HG03521 (cell line): ENCODE measurements around the gene TFF2.

Experiments
- ATAC-seq: cut with Tn5 transposase; IDR thresholded peaks from one replicate; pipeline ENCODE4 v1.9.1; 2021; ENCODE audit warnings: mild to moderate bottlenecking, moderate library complexity; ENCODE audit not compliant: unreplicated experiment

Gene TFF2

GRCh38 chr21:42366292-42367010 lies 15.7 kb upstream of the TFF2 start, which contains the start of gene TFF1:
TFF1 (minus strand) TSS chr21:42366535; CDS start chr21:42366495, 40 bp downstream.
- ATAC-seq = no peak

DNA sequence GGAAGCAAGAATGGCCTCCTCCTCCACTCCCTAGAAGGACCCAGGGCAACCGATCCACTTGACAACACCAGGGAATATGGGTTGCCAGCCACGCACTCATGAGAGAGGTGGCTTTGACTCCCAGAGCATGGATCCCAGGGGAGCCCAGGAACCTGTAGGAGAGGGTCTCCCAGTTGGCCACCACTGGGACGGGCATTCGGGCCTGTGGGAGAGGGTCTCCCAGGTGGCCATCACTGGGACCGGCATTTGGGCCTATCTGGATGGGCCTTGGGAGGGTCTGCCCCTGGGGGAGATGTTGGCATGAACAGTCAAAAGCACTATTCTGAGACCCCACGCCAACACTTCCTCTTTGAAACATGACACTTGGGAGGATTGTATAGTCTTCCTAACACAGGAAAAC lies 15.0 kb upstream of the TFF2 start:
- ATAC-seq = no peak

DNA sequence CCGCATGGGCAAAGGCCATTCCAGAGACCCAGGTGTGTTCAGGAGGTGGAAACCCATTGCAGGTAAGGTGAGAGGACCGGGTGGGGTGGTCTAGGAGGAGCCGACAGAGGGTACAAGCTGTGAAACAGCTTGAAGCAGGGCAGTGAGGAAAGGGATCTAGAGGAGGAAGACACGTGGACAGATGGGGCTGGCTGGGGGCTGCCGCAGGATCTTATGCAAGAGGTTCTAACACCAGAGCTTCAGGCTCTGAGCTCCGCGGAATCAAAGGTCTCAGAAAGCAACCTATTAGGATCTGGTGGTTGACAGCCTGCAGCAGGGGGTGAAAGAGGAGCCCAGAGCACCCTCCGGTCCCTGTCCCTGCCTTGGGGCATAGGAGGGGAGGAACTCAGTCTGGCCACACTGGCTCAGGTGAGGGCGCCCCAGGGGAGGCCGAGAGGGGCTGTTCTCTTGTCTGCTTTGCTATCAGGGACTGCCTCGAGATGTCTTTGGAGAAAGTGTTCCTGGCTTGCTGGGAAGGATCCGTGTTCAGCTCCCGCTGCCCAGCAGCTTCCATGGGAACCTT lies 13.6 kb upstream of the TFF2 start:
- ATAC-seq = no peak

DNA sequence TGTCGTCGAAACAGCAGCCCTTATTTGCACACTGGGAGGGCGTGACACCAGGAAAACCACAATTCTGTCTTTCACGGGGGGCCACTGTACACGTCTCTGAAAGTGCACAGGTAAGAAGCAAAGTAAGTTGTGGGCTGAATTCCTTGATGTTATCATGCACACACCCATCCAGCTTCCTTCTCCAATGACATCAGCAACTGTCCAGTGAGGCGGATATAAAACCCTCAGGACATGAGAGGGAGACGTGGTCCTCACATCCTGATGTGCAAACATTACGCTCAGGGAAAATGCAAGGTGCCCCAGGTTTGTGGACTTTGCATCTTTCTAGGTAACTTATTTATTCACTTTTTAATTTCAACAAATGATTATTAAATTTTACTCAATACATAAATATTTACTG lies 12.5 kb upstream of the TFF2 start:
- no peak for ATAC-seq

DNA sequence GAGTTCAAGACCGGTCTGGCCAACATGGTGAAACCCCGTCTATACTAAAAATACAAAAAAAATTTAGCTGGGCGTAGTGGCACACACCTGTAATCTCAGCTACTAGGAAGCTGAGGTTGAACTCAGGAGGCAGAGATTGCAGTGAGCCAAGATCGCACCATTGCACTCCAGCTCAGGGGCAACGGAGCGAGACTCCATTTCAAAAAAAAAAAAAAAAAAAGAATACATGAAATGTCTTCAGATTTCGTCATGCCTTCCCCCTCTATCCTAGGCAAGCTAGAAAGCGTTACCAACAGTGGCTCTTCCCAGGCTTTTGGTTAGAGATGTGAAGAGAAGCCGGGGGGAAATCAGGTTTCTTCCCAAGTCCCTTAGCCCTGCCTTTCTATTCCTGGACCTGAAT lies 11.9 kb upstream of the TFF2 start:
- ATAC-seq = no peak

- ATAC-seq = no peak
Measured at GRCh38 chr21:42362198-42362597, 11.4 kb upstream of the TFF2 start.

- no peak for ATAC-seq
Measured at GRCh38 chr21:42361286-42361685, 10.5 kb upstream of the TFF2 start.

GRCh38 chr21:42360317-42360716 lies 9.5 kb upstream of the TFF2 start:
- no peak for ATAC-seq

DNA sequence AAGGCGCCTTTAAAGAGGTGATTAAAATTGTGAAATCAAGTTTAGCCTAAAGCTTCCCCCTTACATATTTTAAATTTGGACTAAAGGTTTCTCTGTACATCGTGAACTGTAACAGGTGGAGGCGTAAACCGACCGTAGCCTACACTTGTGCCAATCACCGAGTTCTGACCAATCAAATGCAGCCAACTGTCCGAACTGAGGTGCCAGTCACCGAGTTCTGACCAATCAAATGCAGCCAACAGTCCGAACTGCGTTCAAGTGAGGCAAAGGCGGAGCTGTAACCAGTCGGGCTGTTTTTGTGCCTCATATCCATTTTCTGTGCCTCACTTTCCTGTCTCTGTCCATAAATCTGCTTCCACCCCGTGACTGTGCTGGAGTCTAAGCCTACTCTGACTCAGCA lies 8.1 kb upstream of the TFF2 start:
- no peak for ATAC-seq

- no peak for ATAC-seq
Measured at GRCh38 chr21:42358261-42358660, 7.5 kb upstream of the TFF2 start.

DNA sequence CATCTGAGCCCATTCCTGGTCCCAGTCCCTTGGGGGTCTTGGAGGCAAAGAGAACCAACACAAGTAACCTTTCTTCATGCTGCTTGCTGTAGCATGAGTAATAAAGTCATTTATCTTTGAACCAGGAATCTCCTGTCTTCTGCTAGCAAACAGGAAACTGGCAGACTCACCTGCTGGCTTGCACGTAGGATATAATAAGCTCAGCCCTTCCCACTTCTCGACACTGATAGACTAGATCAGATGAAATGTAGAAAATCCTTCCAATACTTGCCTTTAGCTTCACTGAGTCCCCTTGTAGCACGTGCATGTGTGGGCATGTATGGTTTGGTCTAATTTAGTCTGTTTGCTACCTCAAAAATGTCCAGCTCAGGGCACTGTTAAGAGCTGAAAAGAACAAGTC lies 6.5 kb upstream of the TFF2 start:
- ATAC-seq = no peak

DNA sequence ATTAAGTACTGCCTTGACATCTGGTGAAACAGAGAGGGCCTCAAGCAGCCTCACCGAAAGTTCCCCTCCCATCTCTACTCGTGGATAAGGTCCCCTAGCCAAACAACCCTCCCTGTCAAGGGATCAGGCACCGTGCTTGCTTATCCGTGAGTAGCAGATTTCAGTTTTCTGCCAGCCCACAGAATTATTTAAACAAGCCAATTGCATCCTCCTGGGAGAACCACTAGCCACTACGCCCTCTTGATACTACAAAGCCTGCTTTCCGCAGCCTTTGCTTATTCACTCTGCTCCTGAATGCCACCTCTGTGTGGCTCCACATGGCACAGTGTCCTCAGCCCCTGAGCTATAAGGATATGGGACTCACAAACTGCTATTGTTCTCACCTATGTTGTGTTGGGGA lies 5.9 kb upstream of the TFF2 start:
- ATAC-seq = no peak

DNA sequence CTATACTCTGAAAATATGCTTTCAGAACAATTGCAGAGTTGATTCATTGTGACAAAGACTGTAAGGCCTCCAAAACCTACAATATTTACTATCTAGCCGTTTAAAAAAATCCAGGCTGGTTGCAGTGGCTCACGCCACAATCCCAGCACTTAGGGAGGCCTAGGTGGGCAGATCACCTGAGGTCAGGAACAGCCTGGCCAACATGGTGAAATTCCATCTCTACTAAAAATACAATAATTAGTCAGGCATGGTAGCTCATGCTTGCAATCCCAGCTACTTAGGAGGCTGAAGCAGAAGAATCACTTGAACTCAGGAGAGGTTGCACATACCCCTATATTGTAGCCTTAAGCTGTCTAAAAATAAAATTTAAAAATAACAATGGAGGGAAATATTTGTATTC lies 5.3 kb upstream of the TFF2 start:
- ATAC-seq = no peak

DNA sequence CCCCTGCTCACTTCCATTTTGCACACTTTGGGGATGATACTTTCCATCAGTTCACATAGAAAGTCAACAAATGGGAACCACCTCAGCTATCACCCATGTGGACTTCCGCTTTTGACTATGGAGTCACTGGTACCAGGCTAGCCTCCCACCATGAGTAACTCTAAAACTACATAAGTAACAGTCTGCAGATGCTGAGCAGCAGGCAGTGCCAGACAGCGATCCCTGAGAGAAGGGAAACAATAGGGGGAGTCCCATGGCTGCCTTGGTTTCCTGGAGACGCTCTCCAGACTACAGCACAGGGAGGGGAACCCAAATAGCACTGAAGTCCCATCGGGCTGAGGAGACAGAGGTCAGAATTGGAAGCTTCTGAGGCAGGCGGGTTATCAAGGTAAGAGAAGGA lies 2.8 kb upstream of the TFF2 start:
- ATAC-seq = no peak

DNA sequence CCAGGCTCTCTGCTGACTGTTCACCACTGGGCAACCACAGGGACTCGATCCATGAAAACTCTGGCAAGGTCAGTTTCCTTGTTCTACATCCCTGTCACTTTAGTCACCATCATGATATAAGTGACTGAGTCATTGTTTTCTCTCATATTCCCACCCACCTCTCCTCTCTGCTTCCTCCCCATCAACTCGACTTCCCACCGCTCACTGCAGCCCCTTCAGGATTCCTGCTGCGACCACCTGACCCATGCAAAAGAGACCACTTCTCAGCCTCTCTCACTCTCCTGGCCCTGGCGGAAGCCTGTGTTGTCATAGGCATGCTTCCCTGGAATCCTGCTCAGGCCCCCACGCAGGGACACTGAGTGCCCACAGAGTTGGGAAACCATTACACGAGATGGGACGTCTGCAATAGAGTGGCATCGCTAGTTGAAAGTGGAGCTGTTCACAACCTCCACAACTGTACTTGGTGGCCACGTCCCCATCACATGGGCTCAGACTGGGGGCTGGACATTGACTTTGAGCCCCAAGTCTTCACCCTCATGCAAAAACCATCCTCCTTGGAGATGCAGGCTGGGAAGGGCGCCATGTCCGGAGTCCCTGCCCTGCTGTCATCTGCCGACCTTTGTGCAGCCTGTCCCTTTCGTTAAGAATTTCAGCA lies 1.8 kb upstream of the TFF2 start:
- no peak for ATAC-seq

DNA sequence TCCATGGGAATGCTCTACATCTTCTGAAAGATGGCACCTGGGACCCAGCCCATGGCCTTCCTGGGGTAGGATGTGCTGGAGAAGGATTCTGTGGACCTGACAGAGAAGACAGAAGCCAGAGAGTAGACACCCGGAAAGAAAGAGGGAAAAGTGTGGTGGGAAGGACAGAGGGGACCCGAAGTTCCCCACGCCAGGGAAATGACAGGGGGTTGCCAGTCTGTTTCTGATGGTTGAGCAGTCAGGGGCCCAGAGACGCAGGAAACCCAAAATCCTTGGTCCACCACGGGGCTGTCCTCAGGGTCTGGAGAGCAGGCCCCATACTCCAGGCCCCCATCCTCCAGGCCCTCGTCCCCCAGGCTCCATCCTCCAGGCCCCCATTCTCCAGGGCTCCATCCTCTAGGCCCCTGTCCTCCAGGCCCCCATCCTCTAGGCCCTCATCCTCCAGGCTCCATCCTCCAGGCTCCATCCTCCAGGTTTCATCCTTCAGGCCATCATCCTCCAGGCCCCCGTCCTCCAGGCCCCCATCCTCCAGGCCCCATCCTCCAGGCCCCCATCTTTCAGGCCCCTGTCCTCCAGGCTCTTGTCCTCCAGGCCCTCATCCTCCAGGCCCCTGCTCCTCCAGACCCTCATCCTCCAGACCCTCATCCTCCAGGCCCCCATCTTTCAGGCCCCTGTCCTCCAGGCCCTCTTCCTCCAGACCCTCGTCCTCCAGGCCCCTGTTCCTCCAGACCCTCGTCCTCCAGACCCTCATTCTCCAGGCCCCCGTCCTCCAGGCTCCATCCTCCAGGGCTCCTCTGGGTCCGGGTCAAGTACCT lies 1.0 kb upstream of the TFF2 start:
- no peak for ATAC-seq

- no peak for ATAC-seq
Measured at GRCh38 chr21:42350318-42350910, 380 bp downstream of the TFF2 start.

GRCh38 chr21:42349420-42350317 lies 1.1 kb downstream of the TFF2 start:
- ATAC-seq = no peak

GRCh38 chr21:42348762-42349161 lies 2.0 kb downstream of the TFF2 start:
- no peak for ATAC-seq
